Lower lobe of right lung (tissue), 2 donors: ENCODE results near the gene NT5C1B. TPM values are rescaled to one million over a fixed set of nuclear protein-coding genes. Genes with fewer than 3 reads are reported as not detected.

Source experiments
- ATAC-seq, 2 donors: fragments of 200-7000 bp; cut with Tn5 transposase; one replicate each; pipeline ENCODE4 v1.9.1; 2020 to 2022; ENCODE audit warnings: mild to moderate bottlenecking in 2 of 2, moderate library complexity in 2 of 2
- DNase-seq: peaks from one replicate; pipeline ENCODE4 v3.0.0-alpha.2; 2020
- H3K27ac ChIP-seq: fragments of 200-600 bp; one replicate; pipeline ENCODE4 v1.8.0; 2022
- H3K27me3 ChIP-seq: fragments of 200-600 bp; one replicate; pipeline ENCODE4 v1.8.0; 2022; ENCODE audit warnings: low read depth
- H3K36me3 ChIP-seq: fragments of 200-600 bp; one replicate; pipeline ENCODE4 v1.8.0; 2022; ENCODE audit warnings: mild to moderate bottlenecking
- H3K4me1 ChIP-seq: fragments of 200-600 bp; one replicate; pipeline ENCODE4 v1.8.0; 2022
- H3K4me3 ChIP-seq: fragments of 200-600 bp; one replicate; pipeline ENCODE4 v1.8.0; 2022; ENCODE audit warnings: mild to moderate bottlenecking
- H3K9me3 ChIP-seq: fragments of 200-600 bp; one replicate; pipeline ENCODE4 v1.8.0; 2022
- CTCF ChIP-seq: fragments of 200-600 bp; IDR thresholded peaks from one replicate; pipeline ENCODE4 v1.8.0; 2022; ENCODE audit warnings: antibody characterized with exemption, mild to moderate bottlenecking
- intact Hi-C: fragments of 100-400 bp; cut with DNase I; formaldehyde crosslinking; loops from one replicate; pipeline ENCODE4 v1.11.0; 2022
- total RNA-seq: library from RNA; stranded (reverse); fragmentation: NEBNext Ultra II Directional; extraction: Animal tissue kit (Norgen Biotek cat#: 25700); gene quantifications from one replicate; pipeline ENCODE4 v1.2.1, GENCODE V29; 2021
- donor health status: DM: no; HTN: yes; CAD: no; lungs with severe emphysema.

Gene NT5C1B
- total RNA-seq, 1 donor from 2014 or later: not detected

DNA sequence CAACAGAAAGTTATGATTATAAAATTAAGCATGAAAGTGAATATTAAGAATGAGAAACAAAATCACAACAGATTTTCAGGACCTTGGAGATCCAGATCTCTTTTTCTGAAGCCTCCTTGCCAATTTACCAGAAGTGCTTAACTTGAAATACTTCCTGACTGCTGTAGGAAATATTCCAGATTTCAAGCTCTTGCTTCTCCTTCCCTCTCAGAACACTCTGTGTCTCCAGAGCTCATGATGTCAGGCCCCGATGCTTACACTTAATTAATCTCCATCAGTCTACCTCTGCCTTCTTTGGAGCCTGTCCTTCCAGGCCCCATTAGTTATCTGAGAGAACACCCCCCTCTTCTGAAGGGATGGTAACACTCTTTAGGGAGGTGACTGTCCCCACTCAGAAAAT, 20.7 kb upstream of the NT5C1B start:
- Histone ChIP-seq H3K9me3 (no peaks in the 10 kb centered on the region), H3K4me1 (no peaks in the 10 kb centered on the region), H3K27ac (no peak overlapping the region), H3K27me3 (no peaks in the 10 kb centered on the region), H3K36me3 (no peaks in the 10 kb centered on the region), H3K4me3 (no peak overlapping the region)
- DNase-seq: no peak
- intact Hi-C loops: no loop called here
- TF ChIP-seq CTCF: no peak
- ATAC-seq: no peak

DNA sequence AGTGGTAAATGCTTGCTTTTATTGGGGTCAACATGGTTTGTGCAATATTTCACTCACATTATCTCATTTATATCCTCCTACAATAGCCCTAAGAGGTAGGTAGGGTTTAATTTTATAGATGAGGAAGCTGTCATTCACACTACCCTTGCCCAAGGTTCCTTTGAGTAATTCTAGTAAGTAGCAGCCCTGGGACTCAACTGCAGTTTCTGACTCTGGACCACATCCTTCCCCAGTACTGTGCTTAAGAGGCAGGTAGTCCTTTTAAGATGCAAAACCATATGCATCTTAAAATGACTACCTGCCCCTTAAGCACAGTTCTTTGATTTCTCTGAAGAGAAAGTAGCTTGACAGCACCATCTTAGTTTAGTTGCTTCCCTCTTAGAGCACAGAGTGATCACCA, 15.7 kb upstream of the NT5C1B start:
- intact Hi-C loops: no loop called here
- ATAC-seq (no peak), DNase-seq (no peak)
- H3K36me3 ChIP-seq: no peaks in the 10 kb centered on the region
- no peak overlapping the region for H3K27ac ChIP-seq
- H3K4me1 ChIP-seq: no peaks in the 10 kb centered on the region
- no peak overlapping the region for H3K4me3 ChIP-seq
- no peaks in the 10 kb centered on the region for H3K27me3 ChIP-seq
- TF ChIP-seq CTCF: no peak
- H3K9me3 ChIP-seq: no peaks in the 10 kb centered on the region

GRCh38 chr2:18604531-18604885, 15.1 kb upstream of the NT5C1B start:
- intact Hi-C loops: no loop called here
- H3K36me3 ChIP-seq: no peaks in the 10 kb centered on the region
- H3K27me3 ChIP-seq: no peaks in the 10 kb centered on the region
- TF ChIP-seq CTCF: no peak
- H3K9me3 ChIP-seq: no peaks in the 10 kb centered on the region
- DNase-seq (no peak), ATAC-seq (no peak)
- H3K4me3 ChIP-seq: no peak overlapping the region
- no peaks in the 10 kb centered on the region for H3K4me1 ChIP-seq
- H3K27ac ChIP-seq: no peak overlapping the region

- Histone ChIP-seq H3K9me3 (no peaks in the 10 kb centered on the region), H3K27me3 (no peaks in the 10 kb centered on the region), H3K36me3 (no peaks in the 10 kb centered on the region), H3K4me3 (no peak overlapping the region), H3K4me1 (no peaks in the 10 kb centered on the region), H3K27ac (no peak overlapping the region)
- no peak for DNase-seq
- ATAC-seq: no peak
- no peak for TF ChIP-seq CTCF
- intact Hi-C loops: no loop called here
These were observed 14.6 kb upstream of the NT5C1B start for GRCh38 chr2:18603854-18604530.

DNA sequence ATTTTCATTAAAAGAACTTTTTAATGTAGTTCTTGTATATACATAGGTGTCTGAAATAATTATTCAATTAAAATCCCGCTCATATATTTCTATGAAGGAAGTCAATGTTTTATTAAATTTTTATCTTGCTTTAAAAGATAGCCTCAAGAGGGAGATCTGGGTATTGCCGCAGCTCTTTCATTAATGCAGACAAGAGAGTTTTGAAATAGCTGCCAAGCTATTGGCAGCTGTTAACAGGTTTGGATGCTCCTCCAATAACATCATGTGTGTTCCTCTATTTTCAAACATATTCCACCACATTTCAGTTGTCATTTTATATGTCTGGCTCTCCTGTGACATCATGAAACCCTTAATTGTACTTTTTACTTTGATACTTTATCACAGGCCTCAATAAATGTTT, 12.9 kb upstream of the NT5C1B start:
- H3K27me3 ChIP-seq: no peaks in the 10 kb centered on the region
- no peak for TF ChIP-seq CTCF
- ATAC-seq: no peak
- H3K4me3 ChIP-seq: no peak overlapping the region
- no peaks in the 10 kb centered on the region for H3K4me1 ChIP-seq
- intact Hi-C loops: no loop called here
- H3K9me3 ChIP-seq: no peaks in the 10 kb centered on the region
- H3K27ac ChIP-seq: no peak overlapping the region
- DNase-seq: no peak
- H3K36me3 ChIP-seq: no peaks in the 10 kb centered on the region

- no peak overlapping the region for H3K4me3 ChIP-seq
- DNase-seq (no peak), ATAC-seq (no peak)
- no peaks in the 10 kb centered on the region for H3K4me1 ChIP-seq
- TF ChIP-seq CTCF: no peak
- H3K27ac ChIP-seq: no peak overlapping the region
- H3K36me3 ChIP-seq: no peaks in the 10 kb centered on the region
- H3K27me3 ChIP-seq: no peaks in the 10 kb centered on the region
- H3K9me3 ChIP-seq: no peaks in the 10 kb centered on the region
- intact Hi-C loops: no loop called here
These were observed 10.9 kb upstream of the NT5C1B start for GRCh38 chr2:18600255-18600613.
